Eye (tissue), 1 donor: ENCODE measurements around the gene ATP13A2.

Experiments used
- DNase-seq: peaks from one replicate; pipeline ENCODE4 v3.0.0-alpha.2; 2015

The ATP13A2 gene

DNA sequence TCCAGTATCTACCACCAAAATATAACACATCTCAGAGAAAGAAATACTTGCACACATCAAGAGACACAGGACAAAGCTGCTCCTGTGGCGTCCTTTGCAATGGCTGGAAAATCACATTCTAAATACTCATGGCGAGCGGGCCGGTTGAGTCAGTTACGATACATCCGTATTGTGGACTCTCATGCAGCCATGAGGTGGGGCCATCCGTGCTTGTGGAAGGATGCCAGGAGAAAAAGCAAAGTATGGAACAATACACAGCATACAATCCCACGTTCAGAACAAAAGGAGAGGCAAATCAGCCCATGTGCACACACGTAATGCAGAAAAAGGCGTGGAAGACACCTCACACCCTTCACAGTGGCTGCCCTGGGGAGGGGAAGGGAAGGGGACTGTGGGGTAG is 13.1 kb downstream of the ATP13A2 start:
- no peak for DNase-seq

DNA sequence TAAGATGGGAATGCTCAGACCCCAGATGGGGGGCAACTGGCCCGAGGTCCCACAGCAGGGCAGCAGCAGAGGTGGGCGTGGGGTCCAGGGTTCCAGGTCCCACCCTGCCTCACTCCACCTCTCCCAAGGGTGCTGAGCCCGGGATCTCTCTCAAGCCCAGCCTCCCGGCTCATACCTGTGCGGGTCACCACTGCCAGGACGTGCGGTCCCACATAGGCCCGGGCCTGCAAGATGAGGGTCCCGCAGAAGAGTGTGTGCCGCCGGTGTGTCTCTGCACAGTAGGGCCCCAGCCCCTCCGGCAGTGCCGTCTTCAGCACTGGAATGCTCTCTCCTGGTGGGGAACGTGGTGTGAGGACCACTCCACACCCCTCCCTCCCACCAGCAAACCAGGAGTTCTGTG is 14.9 kb downstream of the ATP13A2 start:
- no peak for DNase-seq

DNA sequence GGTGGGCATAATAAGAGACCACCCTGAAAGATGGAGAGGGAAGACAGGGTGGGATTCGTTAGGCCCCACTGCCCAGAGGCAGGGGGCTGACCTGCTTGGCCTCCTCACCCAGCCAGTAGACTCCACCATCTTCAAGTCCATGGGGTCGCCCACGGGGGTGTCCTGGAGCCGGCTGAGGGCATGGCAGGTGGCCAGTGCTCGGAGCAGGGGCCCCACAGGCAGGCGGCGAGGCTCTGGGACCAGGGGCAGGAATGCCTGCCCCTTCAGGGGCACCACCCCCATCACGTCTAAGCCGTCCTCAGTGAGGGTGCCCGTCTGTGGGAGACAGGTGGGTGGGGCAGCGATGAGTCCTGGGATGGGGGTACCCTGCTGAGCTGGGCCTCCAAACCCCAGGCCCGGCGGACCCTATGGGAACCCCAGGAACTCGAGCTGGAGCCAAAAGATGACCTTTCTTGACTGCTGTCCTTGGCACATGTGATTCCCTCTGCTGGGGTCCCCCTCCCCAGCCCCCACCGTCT is 18.1 kb downstream of the ATP13A2 start:
- no peak for DNase-seq

DNA sequence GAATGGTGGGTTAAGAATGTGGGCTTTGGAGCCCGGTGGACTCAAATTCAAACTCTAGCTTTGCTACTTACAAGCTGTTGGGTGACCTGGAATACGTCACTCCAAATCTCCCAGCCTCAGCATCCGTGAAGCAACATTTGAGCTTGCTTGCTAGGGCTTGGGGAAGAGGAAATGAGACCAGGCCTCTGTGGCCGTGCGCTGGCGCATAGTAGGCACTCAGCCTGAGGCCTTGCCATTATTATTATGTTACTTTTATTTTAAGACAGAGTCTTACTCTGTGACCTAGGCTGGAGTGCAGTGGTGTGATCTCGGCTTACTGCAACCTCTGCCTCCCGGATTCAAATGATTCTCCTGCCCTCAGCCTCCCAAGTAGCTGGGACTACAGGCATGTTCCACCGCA is 19.1 kb downstream of the ATP13A2 start:
- no peak for DNase-seq

DNA sequence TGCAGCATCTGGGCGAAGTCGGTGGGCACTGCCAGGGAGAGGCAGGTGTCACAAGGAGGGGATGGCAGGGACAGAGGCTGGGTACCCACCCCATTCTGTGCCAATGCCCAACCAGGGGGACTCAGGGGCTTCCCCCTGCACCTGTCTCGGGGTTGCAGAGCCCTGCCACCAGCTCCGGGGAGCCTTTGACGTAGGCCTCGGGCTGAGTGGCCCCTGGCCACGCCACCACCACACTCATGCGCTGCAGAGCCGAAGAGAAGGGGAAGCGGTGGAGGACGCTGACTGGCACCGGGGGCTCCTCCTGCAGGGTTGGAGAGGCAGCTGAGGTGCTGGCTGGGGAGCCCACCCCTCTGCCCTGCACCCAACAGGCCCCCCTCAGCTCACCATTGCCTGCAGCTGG is 19.6 kb downstream of the ATP13A2 start:
- DNase-seq, result no peak

DNA sequence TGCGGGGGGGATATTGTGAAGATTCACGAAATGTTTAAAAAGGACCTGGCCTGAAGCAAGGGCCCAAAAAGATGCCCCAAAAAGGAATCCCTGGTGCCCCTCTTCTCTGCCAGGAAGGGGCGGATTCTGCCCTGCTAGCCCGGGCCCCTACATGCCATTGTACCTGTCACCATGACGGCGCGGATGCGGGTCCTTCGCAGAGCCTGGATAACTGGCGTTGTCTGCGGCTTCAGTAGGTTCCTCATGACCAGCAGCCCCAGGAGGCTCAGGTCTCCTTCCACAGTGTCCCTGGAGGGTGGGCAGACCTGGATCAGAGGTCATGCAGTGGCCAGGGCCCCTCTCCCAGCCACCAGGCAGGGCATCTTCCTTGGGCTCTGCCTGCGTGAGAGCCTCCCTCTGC is 20.2 kb downstream of the ATP13A2 start:
- DNase-seq, result no peak

DNA sequence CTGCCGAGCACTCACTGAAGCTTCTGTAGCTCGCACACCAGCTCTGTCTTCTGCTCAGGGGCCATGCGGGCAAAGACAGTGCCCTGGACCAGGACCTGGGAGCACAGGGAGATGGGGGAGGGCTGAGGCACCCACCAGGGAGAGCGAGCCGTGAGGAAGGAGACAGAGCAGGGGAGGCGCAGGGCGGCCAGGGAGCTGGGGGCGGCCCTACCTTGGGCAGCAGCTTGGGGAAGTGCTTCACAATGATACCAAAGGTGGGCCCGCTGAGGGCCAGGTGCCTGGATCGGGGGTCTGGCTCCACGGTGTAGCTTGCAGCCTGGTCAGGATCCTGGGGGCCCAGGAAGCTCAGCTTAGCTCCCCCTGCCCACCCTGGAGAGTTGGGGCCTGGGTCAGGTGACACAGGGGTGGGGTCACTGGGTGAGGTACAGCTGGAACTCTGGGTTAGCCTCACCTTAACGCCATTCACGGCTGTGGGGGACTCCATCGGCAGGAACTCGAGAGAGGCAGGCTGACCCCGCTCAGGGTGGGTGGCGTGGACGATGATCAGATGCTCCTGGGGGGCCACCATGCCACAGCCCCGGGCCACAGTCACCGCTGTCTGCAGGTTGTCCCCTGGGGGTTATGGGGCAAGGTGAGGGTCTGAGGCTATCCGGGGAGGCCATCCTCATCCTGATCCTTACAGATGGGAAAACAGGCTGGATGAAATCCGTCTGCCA is 21.9 kb downstream of the ATP13A2 start:
- no peak for DNase-seq

DNA sequence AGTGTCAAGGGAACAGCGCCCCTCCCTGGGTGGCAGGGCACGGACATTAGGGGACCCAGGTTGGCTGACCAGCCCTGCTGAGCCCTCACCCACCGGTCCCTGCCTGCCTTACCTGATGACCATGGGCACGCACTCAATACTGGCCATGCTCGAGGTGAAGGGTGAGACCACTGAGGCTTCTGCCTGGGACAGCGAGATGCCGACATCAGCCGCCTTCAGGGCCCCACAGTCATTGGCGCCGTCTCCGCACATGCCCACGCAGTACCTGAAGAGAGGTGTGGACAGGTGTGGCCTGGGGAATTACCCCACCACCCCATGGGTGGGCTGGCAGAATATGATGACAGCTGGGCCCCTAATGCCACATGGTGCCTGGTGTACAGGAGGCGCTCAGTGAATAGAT is 23.5 kb downstream of the ATP13A2 start:
- no peak for DNase-seq

DNA sequence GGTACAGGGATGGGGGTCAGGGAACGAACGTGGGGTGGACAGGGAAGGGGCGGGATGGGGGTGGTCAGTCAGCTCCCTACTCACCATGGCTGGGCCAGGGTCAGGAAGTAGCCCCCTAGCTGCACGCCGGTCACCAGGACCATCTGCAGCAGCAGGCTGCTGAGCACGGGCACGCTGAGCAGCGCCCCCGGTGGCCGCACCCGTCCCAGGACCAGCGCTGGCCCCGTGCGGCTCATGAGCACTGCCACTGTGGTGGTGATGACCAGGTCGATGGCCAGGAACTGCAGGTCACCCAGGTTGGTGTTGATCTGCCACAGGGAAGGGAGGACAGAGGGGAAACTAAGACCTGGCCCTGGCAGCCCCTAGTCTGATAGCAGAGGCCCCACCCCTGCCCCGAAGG is 24.8 kb downstream of the ATP13A2 start:
- DNase-seq, result no peak

DNA sequence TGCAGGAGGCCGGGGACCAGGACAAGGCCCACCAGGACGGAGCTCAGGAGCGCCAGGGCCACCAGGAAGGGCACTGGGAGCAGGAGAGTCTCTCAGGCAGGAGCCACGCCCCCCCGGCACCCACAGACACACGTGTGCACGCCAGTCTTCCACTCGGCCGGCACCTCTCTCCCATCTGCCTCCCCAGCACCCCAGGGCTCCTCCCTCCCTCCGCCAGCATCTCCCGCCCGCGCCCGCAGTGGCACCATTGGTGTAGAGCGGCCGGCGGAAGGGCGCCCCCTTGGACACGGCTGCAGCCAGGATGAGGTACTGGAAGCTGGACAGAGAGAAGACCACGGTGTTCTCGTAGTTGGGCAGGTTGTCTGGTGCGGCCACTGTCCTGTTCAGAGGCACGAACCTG is 25.2 kb downstream of the ATP13A2 start:
- DNase-seq, result no peak

DNA sequence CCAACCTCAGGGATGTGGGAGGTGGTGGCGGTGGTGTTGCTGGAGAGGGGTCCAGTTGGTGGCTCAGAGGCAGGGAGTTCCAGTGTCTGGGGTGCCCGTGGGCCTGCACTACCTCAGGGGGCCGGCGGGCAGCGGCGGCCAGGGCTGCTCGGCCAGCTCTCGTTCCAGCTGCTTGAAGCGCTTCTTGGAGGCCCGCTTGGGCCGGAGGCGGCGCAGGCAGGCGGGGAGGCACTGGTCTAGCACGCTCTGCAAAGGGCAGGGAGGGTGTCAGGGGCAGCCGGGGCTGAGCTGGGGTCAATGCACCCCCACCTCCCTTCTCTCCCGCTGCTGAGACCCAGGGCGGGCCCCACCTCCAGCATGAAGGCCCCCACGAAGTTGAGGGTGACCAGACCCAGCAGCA is 25.6 kb downstream of the ATP13A2 start:
- no peak for DNase-seq

DNA sequence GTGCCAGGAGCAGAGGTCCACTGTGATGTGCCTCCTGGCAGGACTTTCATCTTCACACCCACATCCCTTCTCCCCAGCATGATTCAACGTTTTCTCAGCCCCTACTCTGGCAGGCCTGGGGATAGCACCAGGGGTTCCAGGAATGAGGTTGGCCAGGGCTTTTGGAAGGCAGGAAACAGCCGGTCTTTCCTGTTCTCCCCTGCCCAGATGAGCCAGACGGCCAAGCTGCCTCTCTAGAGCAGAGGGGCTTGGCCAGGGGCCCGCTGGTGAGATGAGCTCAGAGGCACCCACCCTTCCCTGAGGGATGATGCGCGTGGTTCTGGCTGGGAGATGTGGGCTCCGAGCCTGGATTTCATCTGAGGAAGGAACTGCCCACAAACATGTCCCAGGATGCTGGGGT is 27.0 kb downstream of the ATP13A2 start:
- DNase-seq, result peak; percentile 53

DNA sequence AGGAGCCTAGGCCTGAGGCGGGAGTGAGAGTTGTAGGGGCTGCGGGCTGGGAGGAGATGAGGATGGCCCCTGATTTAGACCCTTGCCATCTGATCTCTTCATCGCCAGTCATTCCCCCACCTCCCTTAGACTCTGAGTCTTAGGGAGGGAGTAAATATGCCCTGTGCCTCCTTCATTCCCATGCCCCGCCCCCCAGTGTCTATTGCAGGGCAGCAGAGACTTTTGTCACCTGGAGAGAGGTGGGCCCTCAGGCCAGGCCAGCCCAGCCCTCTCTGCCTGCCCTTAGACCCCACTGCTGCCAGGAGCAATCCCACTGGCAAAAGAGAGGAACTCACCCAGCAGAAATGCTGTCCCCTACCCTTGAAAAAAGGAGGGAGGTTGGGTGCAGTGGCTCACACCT is 28.1 kb downstream of the ATP13A2 start:
- no peak for DNase-seq

DNA sequence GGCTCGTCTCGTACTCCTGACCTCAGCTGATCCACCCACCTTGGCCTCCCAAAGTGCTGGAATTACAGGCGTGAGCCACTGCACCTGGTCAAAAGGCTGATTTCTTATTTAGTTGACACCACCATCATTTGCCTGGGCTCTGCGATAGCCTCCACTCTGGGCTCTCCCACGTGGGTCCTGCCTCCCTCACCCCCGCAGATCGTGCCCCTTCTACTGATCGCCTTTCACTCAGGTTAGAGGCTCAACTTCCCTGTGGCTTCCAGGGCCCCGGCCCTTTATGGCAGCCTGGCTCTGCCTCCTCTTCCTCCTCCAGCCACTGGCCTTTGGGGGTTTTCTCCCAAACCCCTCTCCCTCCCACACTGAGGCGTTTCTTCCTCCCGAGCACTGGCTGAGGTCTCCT is 28.8 kb downstream of the ATP13A2 start:
- DNase-seq, result no peak

DNA sequence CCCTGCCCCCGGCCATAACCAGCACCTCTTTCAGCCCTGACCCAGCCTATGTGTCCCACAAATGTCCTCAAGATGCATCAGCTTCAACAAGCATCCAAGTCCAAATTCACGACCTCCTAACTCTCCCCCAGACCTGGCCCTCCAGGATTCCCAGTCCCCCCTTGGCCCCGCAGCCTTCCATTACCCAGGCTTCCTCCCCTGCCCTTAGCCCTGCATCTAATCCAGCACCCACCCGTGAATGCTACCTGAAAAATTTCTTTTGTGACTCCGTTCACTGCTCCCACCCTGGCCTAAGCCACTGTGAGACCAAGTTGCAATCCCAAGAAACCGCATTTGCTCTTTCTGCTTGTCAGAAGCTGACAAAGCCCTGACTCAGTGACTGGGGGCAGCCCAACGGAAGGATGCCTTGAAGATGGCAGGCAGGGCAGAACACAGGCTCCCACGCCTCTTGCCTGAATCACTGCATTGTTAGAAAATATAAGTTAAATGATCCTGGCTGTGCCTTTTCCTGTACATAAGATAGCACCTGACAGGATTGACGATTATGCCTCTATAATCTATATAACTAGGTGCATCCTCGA is 30.4 kb downstream of the ATP13A2 start:
- no peak for DNase-seq

DNA sequence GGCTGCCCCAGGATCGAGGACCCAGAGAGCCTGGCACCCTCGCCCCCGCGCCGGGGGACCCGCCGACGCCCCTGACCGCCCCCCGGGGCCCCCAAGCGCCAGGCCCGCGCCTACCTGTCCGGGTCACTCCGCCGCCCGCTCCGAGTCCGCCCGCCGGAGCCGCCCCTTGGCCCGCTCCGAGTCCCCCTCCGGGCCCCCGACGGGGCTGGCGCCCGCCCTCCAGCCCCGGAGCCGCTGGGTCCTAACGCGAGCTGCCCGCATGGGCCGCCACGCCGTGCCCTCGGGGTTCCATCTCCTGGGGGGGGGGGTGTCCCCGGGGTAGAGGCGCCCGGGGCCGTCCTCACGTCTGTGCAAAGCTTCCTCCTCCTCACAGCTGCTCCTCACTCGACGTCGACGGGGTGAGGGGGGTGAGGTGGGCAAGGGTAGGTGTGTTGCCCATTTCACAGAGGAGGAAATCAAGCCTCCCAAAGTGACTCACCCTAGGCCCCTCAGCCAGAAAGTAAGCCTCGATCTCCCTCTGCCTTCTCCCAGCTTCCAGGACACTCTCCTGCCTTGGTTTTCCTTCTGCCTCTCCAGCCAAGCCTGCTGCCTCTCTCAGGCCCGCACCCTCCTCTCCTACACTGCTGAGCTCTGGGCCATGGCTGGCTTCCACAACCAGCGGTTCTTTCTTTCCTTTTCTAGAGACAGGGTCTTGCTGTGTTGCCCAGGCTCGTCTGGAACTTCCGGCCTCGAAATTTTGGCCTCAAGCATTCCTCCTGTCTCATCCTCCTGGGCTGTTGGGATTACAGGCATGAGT is 31.1 kb downstream of the ATP13A2 start, which contains the start of gene MFAP2:
Gene MFAP2, minus strand, starts transcription at position 148 of the 796 bp plus-strand sequence. CDS start 2,347 bp downstream, outside the sequence.
- peak; percentile 72 for DNase-seq

DNA sequence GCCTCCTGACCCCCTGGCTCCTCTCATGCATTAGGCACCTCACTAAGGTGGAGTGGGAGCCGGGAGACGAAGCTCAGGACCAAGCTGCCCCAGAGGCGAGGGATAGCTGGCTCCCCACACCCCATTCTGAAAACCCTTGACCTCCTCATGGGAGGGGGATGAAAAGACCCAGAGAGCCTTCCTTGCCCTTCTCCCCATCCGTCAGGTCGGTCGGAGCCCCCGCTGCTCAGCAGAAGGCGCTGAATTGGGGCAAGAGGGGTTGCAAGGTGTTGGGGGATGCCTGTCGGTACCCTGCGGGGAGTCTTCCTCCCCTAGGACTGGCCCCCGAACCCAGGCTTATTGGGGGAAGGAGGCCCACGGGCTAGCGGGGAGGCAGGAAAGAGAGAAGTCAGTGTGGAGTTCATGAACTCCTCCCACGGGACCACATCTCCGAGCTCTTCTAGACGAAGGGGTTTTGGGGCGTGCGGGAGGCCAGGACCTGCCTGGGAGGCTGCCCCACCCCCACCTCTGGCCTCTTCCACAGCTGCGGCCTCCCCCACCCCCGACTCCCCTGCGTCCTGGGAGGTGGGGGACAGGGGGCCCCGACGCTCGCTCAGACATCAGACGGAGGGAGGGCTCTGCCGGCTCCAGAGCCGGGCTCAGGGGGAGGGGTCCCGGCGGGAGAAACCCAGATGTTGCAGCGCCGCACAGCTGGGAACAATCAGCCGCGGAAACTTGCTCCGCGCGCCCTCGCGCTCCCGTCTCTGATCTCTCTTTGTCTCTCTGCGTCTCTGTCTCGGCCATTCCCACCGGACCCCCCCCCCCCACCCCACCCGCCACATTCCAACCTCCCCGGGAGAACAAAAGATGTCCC is 32.0 kb downstream of the ATP13A2 start:
- DNase-seq, result peak; percentile 78

DNA sequence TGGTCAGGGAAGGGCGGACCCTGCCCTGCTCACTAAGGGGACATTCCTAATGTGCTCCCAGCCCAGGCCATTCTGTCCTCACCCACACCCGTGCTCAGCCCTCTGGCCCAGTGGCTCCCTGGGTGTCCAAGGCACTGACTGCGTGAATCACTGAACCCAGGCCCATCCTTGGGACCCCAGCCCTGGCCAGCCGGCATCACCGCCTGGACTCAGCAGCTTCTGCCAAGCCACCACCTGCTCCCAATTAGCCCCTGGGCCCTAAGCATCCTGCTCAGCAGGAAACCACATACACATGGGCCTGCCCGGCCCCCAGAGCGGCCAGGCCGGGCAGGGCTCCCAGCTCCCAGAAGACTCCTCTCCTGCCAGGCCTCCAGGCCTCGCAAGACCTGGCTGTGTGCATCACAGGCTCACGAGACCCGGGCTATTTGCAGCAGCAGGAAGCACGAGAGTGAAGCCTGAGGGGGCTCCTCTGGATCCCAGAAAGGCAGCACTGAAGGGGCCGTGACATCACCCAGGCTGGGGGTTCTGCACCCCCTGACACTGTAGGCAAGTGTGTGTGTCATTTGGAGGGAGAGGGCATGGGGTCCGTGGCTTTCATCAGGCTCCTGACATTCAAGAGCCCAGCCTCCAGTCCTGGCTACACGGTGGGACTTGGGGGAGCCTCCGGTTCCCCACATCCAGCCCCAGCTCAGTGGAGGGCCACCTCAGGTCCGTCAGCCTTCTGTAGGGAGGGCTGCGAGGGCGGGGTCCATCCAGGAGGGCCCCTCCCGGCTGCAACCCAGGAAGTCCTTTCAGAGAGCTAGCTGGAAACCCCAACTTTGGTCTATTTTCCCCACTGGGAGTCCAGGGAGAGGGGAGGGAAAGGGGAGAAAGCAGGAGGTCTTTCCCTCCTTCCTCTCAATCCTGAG is 32.9 kb downstream of the ATP13A2 start:
- peak; percentile 74 for DNase-seq

DNA sequence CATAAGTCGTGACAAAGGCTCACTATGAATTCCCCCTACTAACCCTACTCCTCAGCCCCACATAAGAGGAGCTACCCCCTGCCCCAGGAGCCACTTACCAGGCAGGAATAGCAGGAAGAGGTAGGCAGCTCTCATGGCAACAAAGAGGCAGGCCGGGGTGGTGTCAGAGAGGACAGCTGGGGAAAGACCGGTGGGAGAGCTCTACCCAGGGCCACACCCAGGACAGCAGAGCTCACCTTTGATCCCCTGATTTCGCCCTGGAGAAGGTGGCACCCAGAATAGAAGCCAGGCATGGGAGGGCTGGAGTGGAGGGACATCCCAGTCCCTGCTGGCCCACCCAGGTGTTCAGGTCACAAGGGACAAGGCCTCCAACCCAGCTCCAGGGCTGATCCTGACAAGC is 33.6 kb downstream of the ATP13A2 start:
- no peak for DNase-seq

DNA sequence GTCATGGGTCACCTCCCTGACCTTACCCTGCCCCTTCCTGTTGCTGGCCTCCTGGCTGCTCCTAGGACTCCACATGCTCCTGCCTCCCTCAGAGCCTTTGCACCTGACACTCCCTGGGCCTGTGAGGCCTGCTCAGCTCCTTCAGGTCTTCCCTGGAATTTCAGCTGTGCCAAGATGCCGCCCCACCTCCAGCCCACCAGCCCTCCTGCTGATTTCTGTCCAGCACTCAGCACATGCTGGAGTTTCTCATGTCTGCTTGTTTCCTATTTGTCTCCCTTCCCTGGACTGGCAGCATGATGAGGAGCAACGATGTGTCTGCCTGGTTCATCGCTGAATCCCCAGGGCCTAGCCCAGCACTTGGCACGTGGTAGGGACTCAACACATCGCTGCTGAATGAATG is 34.4 kb downstream of the ATP13A2 start:
- no peak for DNase-seq

DNA sequence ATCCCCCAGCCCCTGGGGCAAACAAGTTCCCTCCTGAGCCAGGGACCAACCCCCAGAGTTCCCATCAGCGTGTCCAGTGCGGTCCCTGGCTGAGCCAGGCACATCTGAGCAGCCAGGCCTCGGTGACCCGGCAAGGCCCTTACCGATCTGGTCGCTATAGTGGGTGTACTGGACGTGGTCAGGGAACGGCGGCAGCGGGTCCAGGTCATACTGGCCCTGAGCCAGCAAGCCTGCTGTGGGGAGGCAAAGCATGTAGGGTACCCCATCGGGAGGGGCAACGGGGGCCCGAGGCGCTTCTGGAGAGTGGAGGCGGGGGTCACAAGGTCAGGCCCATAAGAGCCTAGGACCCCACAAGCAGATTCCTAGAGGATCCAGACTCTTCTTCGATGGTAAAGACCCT is 34.8 kb downstream of the ATP13A2 start:
- no peak for DNase-seq

DNA sequence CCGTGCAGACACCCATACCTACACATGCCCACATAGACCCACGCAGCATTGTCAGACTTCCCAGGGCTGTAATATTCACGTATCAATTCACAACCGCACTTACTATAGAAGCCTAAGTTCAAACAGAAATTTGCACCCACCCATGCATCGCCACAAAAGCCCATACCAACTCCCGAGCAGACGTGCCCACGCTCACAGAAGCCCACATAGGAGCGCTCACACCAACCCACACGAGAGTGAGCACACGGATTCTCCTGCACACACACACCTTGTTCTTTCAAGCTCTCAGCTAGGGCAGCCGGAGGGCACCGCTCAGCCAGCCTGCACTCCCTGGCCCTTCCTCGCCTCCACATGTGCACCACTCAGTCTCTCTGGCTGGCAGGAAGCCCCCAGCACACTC is 35.9 kb downstream of the ATP13A2 start:
- no peak for DNase-seq
